GM21528 (cell line): ENCODE results near the gene LCN15.
"Not testable (repeated sequence)": the region's sequence is repeated elsewhere in the genome, so short reads cannot be mapped to it uniquely, and the experiment has no call there.

ENCODE experiments used
- ATAC-seq: cut with Tn5 transposase; IDR thresholded peaks from one replicate; pipeline ENCODE4 v1.9.1; 2021; ENCODE audit warnings: mild to moderate bottlenecking, moderate library complexity; ENCODE audit not compliant: unreplicated experiment, low FRiP score

LCN15 gene, protein sequence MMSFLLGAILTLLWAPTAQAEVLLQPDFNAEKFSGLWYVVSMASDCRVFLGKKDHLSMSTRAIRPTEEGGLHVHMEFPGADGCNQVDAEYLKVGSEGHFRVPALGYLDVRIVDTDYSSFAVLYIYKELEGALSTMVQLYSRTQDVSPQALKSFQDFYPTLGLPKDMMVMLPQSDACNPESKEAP

DNA sequence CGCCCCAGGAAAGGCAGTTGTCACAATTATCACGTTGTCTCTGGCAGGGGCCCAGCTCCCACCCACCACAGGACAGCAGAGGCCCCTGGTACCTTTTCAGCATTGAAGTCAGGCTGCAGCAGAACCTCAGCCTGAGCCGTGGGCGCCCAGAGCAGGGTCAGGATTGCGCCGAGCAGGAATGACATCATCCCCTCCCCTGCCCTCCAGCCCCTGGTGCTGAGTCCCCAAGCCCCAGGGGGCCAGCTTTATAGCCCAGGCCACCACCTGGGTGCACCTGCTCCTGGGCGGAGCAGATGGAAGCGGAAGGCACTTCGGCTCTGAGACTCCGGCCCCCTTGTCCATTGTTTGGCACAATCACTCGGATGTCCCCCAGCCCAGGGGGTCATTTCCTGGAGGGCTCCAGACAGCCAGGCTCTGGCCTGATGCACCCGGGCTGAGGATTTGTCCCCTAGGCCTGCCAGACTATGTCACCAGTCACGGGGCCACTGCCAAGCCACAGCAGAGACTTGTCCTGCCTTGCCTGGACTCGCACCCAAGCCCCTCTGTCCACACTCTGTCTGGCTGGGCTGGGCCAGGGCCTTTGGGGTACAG is at the start of gene LCN15:
TSS of gene LCN15 (minus strand) at position 218 of the 591 bp plus-strand sequence. CDS start at position 188, 30 bp downstream.
- no peak for ATAC-seq

DNA sequence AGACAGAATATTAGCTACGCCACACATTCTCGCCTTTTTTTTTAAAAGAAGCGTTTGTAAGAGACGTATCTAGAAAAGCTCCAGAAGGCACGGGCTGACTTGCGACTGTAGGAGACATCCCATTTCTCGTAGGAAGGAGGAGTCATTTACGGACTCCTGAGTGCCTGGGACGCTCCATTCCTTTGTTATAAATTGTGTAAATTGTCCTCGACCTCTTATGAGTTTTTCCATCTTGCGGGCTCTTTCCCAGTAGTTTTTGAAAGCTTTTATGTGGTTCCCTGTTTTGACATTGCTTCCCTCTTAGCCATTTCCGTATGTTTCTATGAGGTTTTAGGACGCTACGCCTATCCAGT is 44.5 kb upstream of the LCN15 start:
- ATAC-seq: no peak

DNA sequence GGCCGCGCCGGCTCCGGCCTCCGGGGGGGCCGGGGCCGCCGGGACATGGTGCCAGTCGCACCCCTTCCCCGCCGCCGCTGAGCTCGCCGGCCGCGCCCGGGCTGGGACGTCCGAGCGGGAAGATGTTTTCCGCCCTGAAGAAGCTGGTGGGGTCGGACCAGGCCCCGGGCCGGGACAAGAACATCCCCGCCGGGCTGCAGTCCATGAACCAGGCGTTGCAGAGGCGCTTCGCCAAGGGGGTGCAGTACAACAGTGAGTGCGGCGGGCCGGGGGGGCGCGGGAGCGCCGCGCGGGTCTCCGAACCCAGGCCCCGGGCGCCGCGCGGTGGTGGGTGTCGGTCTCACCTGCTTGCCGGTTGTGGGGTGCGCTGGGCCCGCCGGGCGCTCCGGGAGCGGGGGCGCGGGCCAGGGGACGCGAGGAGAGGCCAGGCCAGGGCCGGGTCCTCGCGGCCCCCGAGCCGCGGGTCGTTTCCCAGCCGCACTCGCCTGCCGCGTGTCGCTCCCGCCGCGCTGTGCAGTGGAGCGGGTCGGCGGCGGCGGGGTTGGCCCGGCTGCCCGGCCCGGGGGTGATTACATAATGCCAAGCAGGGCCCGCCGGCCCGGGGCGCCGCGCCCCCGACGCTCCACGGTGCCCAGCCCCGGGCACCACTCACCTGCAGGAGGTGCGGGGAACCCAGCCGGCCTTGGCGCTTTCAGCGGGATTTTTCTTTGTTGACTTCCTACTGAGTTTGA is 43.9 kb upstream of the LCN15 start:
- peak; percentile 34 for ATAC-seq

DNA sequence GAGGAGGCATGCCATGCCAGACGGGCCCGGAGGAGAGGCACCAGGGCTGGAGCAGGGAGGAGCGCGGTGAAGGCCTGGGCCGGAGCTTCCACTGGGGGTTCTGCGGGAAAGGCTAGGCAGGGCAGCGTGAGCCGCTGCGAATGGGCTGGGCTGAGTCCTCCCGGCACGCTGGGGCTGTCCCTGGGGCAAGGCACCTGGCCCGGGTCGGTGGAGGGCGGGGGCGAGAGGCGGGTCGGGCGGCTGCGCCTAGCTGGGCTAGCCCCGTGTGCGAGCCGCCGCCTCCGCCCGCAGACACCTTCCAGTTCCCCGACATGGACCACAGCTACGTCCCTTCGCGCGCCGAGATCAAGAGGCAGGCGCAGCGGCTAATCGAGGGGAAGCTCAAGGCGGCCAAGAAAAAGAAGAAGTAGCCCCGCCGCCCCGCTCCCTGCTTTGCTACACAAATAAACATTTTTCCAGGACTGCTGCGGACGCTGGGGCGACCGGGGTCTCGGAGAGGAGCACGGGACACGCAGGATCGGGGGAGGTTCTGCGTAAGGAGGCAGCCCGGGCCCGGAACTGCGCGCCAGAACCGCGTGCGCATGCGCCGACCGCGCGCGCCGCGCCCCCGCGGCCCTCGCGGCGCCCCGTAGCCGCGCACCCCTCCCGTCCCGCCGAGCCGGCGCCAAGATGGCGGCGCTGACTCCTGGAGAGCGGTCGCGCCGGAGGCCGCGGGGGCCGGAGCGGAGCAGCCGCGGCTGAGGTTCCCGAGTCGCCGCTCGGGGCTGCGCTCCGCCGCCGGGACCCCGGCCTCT is 43.2 kb upstream of the LCN15 start, which contains the start of gene RABL6:
TSS of gene RABL6 (plus strand) at position 668 of the 794 bp plus-strand sequence. CDS start 249 bp downstream, outside the sequence.
- ATAC-seq: peak; percentile 62

DNA sequence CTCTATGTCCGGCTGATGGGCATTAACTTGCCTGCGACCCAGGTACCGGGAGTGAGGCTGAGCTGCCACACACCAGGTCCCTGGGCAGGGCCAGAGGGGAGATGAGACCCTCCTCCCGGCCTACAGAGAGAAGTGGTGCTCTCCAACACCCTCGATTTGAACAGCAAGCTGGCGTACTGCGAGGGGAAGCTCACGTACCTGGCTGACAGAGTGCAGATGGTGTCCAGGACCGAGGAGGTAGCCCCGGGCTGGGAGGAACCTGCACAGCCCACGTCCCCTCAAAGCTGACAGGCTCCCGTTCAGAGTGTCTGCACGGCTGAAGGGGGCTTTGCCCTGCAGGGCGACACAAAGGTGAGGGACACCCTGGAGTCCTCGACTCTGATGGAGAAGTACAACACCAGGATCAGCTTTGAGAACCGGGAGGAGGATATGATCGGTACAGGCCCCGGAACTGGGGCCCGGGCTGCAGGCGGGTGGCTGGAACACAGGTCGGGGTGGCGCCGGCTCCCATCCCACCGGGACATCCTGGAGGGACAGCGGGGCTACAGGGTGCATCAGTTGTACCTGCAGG is 42.4 kb upstream of the LCN15 start:
- peak; percentile 10 for ATAC-seq

DNA sequence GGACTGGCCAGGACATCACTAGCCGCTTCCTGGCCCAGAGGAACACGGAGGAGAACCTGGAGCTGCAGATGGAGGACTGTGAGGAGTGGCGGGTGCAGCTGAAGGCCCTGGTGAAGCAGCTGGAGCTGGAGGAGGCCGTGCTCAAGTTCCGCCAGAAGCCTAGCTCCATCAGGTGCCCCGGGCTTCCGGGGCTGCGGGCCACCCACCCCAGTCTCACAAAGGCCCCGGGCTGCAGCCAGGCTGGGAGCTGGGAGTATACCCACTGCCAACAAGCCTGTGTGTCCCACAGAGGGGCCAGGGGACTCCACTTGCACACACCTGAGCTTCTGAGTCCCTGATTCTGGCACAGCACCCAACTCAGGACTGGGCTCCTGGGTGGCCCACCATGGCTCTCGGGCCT is 41.7 kb upstream of the LCN15 start:
- no peak for ATAC-seq

DNA sequence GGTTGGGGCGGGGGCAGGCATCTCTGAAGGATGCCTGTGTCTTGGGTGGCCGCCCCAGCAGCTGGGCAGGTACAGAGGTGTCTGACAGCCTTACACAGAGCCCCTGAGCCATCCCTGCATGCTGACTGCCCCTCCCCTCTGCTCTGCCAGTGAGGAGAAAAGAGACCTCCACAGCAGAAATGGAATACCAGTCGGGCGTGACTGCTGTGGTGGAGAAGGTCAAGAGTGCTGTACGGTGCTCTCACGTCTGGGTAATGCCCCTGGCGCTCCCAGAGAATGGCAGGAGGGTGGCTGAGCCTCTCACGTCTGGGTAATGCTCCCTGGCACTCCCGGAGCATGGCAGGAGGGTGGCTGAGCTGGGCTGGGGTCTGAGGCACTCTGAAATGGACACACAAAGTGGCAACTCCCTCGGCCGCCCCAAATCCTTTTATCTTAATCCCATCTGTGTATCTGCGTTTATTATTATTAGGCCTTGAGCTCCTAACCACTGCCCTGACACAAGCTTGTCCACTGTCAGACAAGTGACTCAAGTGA is 41.0 kb upstream of the LCN15 start:
- no peak for ATAC-seq

DNA sequence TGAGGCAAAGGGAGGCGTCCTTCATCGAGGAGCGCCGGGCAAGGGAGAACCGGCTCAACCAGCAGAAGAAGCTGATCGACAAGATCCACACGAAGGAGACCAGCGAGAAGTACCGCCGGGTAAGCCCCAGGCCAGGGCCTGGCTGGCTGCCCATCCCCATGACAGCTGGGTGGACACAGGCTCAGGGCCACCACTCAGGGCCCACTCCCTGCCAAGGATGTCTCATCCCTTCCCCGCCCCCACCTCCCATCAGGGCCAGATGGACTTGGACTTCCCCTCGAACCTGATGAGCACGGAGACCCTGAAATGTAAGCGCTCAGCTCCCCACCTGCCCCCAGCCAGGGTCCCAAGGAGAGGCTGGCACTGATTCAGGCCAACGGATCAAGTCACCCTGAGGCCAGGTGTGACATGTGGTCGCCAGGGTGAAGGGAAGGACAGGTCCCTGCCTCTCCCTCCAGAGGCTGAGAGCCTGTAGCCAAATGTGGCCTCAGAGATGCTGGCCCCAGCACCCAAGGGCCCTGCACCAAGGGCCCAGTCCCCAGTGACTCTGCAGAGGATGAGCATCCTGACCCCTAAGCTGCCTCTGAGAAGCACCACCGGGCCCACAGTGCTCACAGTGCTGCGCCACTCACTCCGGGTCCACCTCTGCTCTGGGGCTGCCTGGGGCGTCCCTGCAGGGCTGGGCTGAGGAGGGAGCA is 40.3 kb upstream of the LCN15 start:
- no peak for ATAC-seq

DNA sequence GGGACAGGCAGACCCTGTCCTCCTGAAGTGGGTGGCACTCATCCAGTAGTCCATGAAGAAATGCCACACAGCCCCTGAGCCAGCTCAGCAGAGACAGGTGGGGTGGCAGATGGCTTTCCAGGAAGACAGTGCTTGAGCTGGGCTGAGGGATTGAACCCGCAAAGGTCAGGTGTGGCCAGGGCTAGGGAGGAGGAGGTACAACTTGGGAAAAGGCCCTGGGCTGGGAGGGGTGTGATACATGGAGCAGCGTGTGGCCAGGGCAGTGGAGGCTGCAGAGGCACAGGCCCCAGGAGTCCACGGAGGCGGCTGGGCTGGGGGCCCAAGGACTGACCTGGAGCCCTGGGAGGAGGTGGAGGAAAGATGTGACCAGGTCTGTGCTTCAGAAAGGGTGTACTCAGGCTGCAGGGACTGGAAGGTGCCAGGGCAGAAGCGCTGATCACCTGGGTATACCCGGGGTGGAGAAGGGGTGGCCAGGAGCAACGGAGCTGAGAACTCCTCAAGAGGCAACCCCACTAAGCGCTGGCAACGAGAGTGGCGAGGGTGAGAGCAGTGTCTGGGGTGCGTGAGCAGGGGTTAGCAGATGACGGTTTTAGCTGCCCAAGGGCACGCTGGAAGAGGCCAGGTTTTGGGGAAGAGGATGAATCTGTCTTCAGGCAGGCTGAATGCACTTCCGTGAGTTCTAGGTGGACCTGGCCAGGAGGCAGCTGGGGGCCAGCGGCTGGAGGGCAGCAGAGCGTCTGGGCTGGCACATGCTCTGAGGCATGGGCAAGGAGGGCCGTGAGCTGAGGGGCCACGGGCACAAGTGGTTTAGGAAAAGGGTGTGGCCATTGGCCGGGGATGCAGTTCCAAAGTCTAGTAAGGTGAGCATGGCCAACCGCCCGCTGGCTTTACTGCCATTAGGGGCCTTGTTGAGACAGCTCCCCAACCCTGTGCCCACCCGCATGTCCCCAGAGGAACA is 39.5 kb upstream of the LCN15 start:
- ATAC-seq: no peak

DNA sequence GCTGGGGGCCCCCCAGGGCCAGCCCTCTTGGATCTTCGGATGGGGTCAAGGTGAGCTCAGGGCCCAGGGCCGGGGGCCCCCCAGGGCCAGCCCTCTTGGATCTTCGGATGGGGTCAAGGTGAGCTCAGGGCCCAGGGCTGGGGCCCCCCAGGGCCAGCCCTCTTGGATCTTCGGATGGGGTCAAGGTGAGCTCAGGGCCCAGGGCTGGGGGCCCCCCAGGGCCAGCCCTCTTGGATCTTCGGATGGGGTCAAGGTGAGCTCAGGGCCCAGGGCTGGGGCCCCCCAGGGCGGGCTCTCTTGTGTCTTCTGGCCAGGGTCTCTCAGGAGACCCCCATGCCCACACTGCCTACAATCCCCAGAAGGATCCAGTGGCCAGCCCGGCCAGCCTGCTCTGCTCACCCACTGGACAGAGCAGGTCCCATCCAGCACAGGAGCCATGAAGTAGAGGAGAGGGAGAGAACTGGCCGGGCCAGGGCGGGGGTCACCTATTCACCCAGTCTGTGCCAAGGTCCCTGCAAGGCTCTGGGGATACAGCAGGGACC is 38.8 kb upstream of the LCN15 start:
- not testable (repeated sequence) for ATAC-seq

DNA sequence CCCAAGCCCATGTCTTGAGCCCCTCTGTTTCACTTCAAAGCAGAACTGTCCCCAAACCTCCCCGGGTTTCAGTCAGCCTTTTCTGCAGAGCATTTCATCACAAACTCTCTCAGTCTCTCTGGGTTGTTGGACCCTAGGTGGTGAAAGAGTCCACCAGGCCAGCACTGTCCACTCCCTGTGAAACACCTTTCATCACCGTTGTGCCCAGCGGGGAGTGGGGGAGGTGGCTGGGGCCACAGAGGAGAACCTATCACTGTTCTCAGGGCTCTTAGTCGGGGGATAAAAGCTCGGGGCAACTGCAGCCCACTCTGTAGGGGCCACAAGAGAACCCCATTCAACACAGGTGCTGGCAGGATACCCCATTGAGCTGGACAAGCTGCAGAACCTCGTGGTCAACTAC is 38.0 kb upstream of the LCN15 start:
- ATAC-seq: no peak

DNA sequence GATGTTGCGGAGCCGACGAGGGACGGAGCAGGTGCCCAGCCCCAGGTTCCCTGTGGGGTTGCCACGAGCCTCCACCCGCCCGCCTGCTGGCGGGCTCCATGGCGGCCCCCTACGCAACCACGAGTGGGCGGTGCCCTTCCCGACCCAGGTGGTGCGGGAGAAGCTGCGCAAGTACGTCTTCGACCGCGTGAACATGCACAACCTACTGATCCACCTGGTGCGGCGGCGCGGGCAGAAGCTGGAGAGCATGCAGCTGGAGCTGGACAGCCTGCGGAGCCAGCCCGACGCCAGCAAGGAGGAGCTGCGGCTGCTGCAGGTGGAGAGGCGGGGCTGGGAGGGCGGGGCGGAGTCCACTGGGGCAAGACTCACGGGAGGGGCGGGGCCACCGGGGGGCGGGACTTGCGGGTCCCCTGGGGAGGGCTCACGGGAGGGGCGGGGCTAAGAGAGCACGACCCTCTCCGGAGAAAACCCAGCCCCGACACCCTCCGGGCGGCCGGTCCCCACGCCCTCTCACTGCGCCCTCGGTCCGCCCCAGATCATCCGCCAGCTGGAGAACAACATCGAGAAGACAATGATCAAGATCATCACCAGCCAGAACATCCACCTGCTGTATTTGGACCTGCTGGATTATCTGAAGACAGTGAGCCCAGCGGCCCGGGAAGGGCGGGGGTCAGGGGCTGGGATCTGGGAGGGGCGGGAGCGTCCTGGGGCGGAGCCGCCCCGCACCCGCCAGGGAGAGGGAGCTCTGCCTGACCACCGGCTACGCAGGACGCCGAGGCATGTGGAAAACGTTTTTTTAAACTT is 35.7 kb upstream of the LCN15 start:
- no peak for ATAC-seq

DNA sequence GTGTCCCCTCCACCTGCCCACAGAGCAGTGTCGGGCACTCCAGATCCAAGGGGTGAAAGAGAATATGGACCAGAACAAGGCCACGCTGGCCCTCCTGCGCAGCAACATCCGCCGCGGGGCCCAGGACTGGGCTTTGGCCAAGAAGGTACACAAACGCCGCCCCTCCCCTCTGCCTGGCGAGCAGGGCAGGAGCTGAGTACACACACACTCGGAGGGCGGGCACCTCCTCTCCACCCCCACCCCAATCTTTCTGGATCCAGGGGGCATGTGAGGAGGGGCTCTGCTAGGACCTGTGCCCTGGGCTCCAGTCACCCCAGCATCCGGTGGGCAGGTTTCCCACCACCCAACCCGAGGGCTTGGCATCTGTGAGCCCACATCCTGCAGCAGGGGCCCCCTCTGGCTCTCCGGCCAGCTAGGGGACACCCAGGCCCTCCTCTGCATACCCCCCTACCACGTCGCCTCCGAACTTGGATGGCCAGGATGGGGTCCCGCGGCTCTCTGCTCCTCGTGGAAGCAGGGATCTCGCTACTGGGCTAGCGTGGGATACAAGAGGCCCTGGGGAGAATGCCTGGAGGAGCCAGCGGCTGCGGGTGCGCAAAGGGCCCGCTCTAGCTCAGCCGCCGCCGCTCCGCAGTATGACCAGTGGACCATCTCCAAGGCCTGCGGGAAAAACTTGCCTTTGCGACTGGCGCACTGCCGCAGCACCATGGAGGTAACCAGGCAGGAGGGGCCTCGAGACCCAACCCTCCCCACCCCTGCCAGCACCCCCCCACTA is 34.9 kb upstream of the LCN15 start:
- no peak for ATAC-seq

DNA sequence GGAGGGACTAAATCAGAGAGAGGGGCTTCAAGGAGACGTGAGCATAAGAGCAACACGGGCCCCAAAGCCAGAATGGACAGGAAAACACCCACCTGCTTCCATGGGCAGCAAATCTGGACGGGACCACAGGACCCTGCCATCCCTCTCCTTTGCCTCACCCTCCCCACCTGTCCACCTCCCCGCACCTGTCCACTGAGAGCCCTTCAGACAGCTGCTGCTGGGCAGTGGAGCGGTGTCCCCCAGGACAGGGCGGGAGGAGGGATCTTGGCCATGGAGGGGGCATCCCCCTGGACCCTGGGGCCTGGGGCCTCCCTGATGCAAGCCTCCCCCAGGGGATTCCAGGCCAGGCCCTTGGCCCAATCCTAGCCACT is 34.4 kb upstream of the LCN15 start:
- no peak for ATAC-seq

DNA sequence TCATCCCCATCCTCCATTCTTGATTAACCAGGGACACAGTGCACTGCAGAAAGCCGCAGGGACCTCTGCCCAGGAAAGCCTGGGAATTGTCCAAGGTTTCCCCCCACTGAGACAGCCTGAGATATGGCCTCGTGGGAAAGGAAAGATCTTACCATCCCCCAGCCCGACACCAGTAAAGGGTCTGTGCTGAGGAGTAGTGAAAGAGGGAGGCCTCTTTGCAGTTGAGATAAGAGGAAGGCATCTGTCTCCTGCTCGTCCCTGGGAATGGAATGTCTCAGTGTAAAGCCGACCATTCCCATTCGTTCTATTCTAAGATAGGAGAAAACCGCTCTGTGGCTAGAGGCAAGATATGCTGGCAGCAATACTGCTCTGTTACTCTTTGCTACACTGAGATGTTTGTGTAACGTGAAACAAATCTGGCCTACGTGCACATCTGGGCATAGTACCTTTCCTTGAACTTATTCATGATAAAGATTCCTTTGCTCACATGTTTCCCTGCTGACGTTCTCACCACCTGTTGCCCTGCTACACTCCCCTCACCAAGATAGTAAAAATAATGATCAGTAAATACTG is 32.5 kb upstream of the LCN15 start:
- ATAC-seq: not testable (repeated sequence)

DNA sequence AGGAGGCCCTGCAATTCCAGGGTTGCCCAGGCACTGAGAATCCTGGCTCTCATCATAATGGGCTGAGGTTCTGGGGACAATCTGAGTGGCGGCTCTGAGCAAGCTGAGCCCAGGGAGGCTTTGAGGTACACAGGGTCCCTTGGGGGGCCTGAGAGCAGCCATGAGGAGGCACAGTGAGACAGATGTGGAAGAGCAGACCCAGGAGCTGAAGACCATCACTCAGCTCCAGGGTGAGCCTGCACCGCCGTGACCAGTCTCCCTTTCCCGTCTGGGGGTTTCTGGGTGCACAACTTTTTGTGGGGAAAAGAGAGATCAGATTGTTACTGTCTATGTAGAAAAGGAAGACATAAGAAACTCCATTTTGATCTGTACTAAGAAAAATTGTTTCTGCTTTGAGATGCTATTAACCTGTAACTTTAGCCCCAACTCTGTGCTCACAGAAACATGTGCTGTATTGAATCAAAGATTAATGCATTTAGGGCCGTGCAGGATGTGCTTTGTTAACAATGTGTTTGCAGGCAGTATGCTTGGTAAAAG is 32.0 kb upstream of the LCN15 start, which contains the start of gene CCDC183:
TSS of gene CCDC183 (plus strand) at position 101 of the 537 bp plus-strand sequence. CDS start at position 161, 60 bp downstream.
- ATAC-seq: no peak
